Right cardiac atrium (tissue), 5 donors: Measurements from ENCODE around the gene BRI3. TPM values are rescaled to one million over a fixed set of nuclear protein-coding genes. Genes with fewer than 3 reads are reported as not detected.
"Not testable (repeated sequence)": the region's sequence is repeated elsewhere in the genome, so short reads cannot be mapped to it uniquely, and the experiment has no call there.

Source experiments
- ATAC-seq, 2 donors: fragments of 200-7000 bp; cut with Tn5 transposase; one replicate each; pipeline versions ENCODE4 v1.8.0 to v1.9.1; 2020; ENCODE audit warnings: moderate library complexity in 2 of 2, mild to moderate bottlenecking in 1 of 2
- DNase-seq, 3 donors: peaks; one replicate each; pipeline ENCODE4 v3.0.0-alpha.2; 2020
- H3K27ac ChIP-seq: one replicate; pipeline ENCODE4 v1.5.1; 2013; ENCODE audit warnings: mild to moderate bottlenecking, low read length, control low read depth, moderate library complexity
- H3K27me3 ChIP-seq: one replicate; pipeline ENCODE4 v1.6.1; 2013; ENCODE audit not compliant: control insufficient read depth, insufficient read depth
- H3K4me1 ChIP-seq: one replicate; pipeline ENCODE4 v1.6.1; 2013; ENCODE audit warnings: low read length; ENCODE audit not compliant: control insufficient read depth, insufficient read depth
- H3K4me3 ChIP-seq: one replicate; pipeline ENCODE4 v1.5.1; 2013; ENCODE audit warnings: low read length, control low read depth
- H3K9me3 ChIP-seq: one replicate; pipeline ENCODE4 v1.6.1; 2013; ENCODE audit warnings: low read length; ENCODE audit not compliant: control insufficient read depth
- WGBS: extraction: QIAGEN DNeasy Blood & Tissue Kit; methylation state at CpG from one replicate; pipeline ENCODE4 v1.1.7; 2013; 5-methylcytosine and 5-hydroxymethylcytosine counted together
- intact Hi-C, 4 donors: fragments of 100-400 bp; cut with DNase I; formaldehyde crosslinking; loops; one replicate each; pipeline versions ENCODE4 v1.11.0 to v1.14.0; 2022 to 2023
- polyA plus RNA-seq: library from polyadenylated mRNA; stranded (reverse); fragments of 200-250 nt; gene quantifications from one replicate; pipeline ENCODE4 v1.2.3, GENCODE V29; 2013
- total RNA-seq, 4 donors: library from RNA; stranded (reverse); fragmentation: NEBNext Ultra II Directional; extraction: Animal tissue kit (Norgen Biotek cat#: 25700); gene quantifications; one replicate each; pipeline ENCODE4 v1.2.1, GENCODE V29; 2021
- donor health status: healthy with polysubstance abuse.
- donor health status: DM: no; HTN: yes; CAD: no.
- donor health status: DM: no; HTN: no; CAD: no.
- donor health status: DM: no; HTN: yes; CAD: no; lungs with severe emphysema.
- donor health status: DM: yes; HTN: yes; CAD: no.

Gene BRI3
- total and polyA plus RNA-seq, 5 donors, result 156 to 209 (median 198) TPM

GRCh38 chr7:98315318-98315993, 34.0 kb downstream of the BRI3 start:
- no peaks in the 10 kb centered on the region for H3K9me3 ChIP-seq

GRCh38 chr7:98315994-98316527, 34.6 kb downstream of the BRI3 start:
- WGBS, result 92% methylated on average over 4 of the region's 4 CpGs
- intact Hi-C loops, H3K4me3 ChIP-seq, H3K4me1 ChIP-seq, H3K27me3 ChIP-seq, H3K9me3 ChIP-seq, H3K27ac ChIP-seq, ATAC-seq, DNase-seq: not testable (repeated sequence)

More at GRCh38 chr7:98315318-98315993, 34.0 kb downstream of the BRI3 start:
- intact Hi-C loops, result no loop called here
- Histone ChIP-seq H3K4me3 (no peak overlapping the region), H3K27ac (no peak overlapping the region), H3K27me3 (no peaks in the 10 kb centered on the region), H3K4me1 (no peaks in the 10 kb centered on the region)
- DNase-seq, result no peak
- WGBS, result 91% methylated on average over 13 of the region's 13 CpGs
- ATAC-seq, result no peak

- peak in 1 of 2 donors; percentile 19 for ATAC-seq
- H3K27ac ChIP-seq, result no peak overlapping the region
- no peak for DNase-seq
- no peak overlapping the region for H3K4me3 ChIP-seq
- WGBS, result 95% methylated on average over 14 of the region's 14 CpGs
- H3K9me3 ChIP-seq, result no peaks in the 10 kb centered on the region
- H3K27me3 ChIP-seq, result no peaks in the 10 kb centered on the region
- H3K4me1 ChIP-seq, result no peaks in the 10 kb centered on the region
- intact Hi-C loops, result no loop called here
Measured at GRCh38 chr7:98317366-98318040, 36.0 kb downstream of the BRI3 start.

GRCh38 chr7:98319176-98319575, 37.7 kb downstream of the BRI3 start:
- no peak for ATAC-seq
- no peak for DNase-seq

GRCh38 chr7:98321301-98321700, 39.8 kb downstream of the BRI3 start:
- Histone ChIP-seq H3K4me3 (no peak overlapping the region), H3K4me1 (peaks cover 2% of the 10 kb centered on the region), H3K27ac (no peak overlapping the region), H3K27me3 (no peaks in the 10 kb centered on the region), H3K9me3 (no peaks in the 10 kb centered on the region)
- DNase-seq (no peak), ATAC-seq (no peak)
- intact Hi-C loops, result no loop called here
- WGBS, result 45% methylated on average over 10 of the region's 10 CpGs

More at GRCh38 chr7:98319176-98319575, 37.7 kb downstream of the BRI3 start:
- 83% methylated on average over 9 of the region's 9 CpGs for WGBS
- Histone ChIP-seq H3K27ac (no peak overlapping the region), H3K27me3 (no peaks in the 10 kb centered on the region), H3K9me3 (no peaks in the 10 kb centered on the region), H3K4me1 (peaks cover 2% of the 10 kb centered on the region), H3K4me3 (no peak overlapping the region)
- intact Hi-C loops, result no loop called here

GRCh38 chr7:98322331-98323270, 41.1 kb downstream of the BRI3 start:
- no peaks in the 10 kb centered on the region for H3K27me3 ChIP-seq
- WGBS, result 81% methylated on average over 24 of the region's 24 CpGs
- no peak for ATAC-seq
- intact Hi-C loops, result no loop called here
- H3K27ac ChIP-seq, result no peak overlapping the region
- H3K4me1 ChIP-seq, result peaks cover 2% of the 10 kb centered on the region
- H3K9me3 ChIP-seq, result no peaks in the 10 kb centered on the region
- H3K4me3 ChIP-seq, result no peak overlapping the region
- DNase-seq, result no peak

- Histone ChIP-seq H3K27me3 (no peaks in the 10 kb centered on the region), H3K4me1 (peaks cover 7% of the 10 kb centered on the region), H3K9me3 (no peaks in the 10 kb centered on the region), H3K27ac (no peak overlapping the region), H3K4me3 (no peak overlapping the region)
- 59% methylated on average over 28 of the region's 28 CpGs for WGBS
- intact Hi-C loops, result no loop called here
- no peak for DNase-seq
- no peak for ATAC-seq
Measured at GRCh38 chr7:98323597-98324322, 42.3 kb downstream of the BRI3 start.

- H3K27ac ChIP-seq, result no peak overlapping the region
- no peak for ATAC-seq
- peaks cover 7% of the 10 kb centered on the region for H3K4me1 ChIP-seq
- DNase-seq, result no peak
- H3K27me3 ChIP-seq, result no peaks in the 10 kb centered on the region
- no peaks in the 10 kb centered on the region for H3K9me3 ChIP-seq
- intact Hi-C loops, result no loop called here
- H3K4me3 ChIP-seq, result no peak overlapping the region
- WGBS, result 92% methylated on average over 6 of the region's 6 CpGs
Measured at GRCh38 chr7:98324782-98325181, 43.3 kb downstream of the BRI3 start.

GRCh38 chr7:98329100-98329790, 47.8 kb downstream of the BRI3 start:
- H3K4me1 ChIP-seq, result peaks cover 4% of the 10 kb centered on the region
- no peak overlapping the region for H3K4me3 ChIP-seq
- H3K27ac ChIP-seq, result peak overlapping the region; percentile 85
- no peaks in the 10 kb centered on the region for H3K27me3 ChIP-seq
- 41% methylated on average over 14 of the region's 14 CpGs for WGBS
- intact Hi-C loops, result no loop called here
- ATAC-seq, result peak; percentile 48 to 83
- H3K9me3 ChIP-seq, result no peaks in the 10 kb centered on the region
- peak in 2 of 3 donors; percentile 21 to 49 for DNase-seq
